ENCODE results near the gene SYNPO.

SYNPO gene

DNA sequence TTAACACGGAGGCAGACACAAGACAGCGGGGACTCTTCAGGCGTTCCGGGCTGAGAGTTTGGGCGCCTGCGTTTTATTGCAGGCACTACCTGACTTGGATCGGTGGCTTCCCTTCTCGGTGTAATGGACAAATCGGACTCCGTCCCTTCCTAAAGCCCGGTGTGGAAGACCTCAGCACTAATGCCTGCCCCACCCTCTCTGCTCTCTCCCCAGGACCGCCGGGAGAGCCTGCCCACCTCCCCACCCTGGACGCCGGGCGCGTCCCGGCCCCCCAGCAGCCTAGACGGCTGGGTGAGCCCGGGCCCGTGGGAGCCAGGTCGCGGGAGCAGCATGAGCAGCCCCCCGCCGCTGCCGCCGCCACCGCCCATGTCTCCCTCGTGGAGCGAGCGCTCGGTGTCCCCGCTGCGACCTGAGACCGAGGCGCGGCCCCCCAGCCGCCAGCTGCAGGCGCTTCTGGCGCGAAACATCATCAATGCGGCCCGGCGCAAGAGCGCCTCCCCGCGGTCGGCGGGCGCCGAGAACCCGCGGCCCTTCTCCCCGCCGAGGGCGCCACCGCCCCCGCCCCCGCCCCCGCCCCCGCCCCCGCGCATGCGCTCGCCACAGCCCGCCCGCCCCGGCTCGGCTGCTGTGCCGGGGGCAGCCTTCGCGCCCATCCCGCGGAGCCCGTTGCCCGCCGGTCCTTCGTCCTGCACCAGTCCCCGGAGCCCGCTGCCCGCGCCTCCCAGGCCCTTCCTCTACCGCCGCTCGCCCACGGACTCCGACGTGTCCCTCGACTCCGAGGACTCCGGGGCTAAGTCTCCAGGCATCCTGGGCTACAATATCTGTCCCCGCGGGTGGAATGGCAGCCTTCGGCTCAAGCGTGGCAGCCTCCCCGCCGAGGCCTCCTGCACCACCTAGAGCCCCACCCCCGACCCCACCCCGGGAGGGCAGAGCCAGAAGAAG, 16.0 kb downstream of the SYNPO start:
- DNase-seq (ENCODE audit: low read depth): no peak

DNA sequence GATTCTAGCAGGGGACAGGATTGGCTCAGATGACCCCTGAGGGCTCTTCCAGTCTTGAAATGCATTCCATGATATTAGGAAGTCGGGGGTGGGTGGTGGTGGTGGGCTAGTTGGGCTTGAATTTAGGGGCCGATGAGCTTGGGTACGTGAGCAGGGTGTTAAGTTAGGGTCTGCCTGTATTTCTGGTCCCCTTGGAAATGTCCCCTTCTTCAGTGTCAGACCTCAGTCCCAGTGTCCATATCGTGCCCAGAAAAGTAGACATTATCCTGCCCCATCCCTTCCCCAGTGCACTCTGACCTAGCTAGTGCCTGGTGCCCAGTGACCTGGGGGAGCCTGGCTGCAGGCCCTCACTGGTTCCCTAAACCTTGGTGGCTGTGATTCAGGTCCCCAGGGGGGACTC, 17.7 kb downstream of the SYNPO start:
- no peak for DNase-seq (ENCODE audit: low read depth)

DNA sequence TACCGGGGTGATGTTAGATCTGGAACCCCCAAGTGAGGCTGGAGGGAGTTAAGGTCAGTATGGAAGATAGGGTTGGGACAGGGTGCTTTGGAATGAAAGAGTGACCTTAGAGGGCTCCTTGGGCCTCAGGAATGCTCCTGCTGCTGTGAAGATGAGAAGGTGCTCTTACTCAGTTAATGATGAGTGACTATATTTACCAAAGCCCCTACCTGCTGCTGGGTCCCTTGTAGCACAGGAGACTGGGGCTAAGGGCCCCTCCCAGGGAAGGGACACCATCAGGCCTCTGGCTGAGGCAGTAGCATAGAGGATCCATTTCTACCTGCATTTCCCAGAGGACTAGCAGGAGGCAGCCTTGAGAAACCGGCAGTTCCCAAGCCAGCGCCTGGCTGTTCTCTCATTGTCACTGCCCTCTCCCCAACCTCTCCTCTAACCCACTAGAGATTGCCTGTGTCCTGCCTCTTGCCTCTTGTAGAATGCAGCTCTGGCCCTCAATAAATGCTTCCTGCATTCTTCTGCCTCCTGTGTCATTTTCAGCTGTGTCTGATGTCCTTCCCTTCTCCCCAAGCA, 18.3 kb downstream of the SYNPO start:
- DNase-seq (ENCODE audit: low read depth): no peak

DNA sequence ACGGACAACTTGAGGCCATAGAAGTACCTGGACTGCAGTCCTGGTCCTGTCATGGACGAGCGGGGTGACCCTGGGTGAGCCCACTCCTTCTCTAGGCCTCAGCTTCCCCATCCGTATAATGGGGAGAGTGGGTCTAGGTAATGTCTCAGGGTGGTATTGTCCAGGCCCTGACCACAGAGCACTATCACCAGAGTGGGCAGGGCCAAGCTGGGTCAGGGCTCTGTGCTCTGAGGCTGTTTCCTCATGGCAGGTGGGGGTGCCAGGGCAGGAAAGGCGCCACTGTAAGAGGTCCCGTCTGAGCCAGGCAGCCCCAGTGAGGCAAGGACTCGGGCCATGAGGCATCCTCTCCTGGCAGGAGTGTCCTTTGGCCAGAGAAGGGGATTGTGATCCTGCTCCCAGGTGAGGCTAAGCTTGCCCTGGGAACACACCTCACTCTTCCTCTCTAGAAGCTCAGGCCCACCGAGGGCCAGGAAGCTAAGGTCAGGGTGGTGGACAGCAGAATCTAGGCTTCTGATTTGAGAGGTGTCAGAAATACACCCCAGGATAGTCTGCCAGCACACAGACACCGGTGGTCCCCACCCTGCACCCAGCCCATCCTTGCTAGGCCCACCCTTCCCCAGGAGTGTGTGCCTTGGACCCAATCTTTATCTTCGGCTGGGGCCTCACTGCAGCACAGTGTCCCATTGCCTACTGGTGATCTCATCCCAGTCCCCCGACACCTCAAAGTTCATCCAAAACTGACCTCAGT, 19.1 kb downstream of the SYNPO start:
- no peak for DNase-seq (ENCODE audit: low read depth)

DNA sequence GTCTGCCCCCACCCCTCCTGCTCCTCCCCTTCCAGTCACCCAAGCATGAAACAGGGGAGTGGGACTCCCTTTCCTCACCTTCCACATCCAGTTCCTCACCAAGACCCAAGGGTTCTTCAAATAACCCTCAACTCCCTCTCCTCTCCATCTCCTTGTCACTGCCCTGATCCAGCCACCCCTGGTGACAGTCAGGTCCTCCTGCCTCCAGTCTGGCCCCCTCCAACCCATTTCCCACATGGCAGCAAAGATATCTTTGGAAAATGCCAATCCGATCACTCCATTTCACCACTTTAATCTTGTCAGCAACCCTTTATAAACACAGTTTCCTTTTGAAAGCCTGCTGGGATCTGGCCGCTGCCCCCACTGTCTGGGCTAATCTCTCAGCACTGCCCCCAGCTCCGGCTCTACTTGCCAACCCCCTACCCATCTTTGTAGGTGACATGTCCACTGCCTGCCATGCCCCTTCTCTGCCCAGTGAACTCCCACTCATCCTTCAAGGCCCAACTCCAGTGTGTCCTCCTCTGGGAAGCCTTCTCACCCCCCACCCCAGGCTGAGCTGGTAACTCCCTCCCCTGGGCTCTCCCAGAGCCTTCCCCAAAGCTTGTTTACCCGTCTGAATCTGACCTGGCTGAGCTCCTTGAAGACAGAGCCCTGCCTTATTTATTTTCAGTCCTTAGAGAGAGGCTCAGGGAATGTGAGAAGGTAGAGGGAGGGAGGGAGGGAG, 19.8 kb downstream of the SYNPO start:
- no peak for DNase-seq (ENCODE audit: low read depth)

DNA sequence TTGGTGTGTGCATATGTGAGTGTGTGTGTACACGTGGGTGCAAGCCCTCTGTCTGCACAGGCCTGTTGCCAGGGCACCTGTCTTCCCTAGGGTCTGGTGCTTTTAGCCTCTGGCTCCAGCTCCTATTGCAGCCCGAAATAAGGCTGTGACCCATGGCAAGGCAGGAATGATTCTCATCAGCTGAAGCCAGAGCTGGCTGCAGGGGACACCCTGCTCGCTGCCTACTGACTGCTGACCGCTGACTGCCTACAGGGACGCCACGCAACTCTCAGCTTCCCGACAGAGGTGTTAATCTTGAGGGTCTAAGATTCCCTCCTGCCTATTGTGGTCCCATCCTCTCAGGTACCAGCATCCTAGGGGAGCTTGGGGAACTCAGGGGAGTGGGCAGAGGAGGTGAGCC, 20.6 kb downstream of the SYNPO start, which contains the start of gene MYOZ3:
MYOZ3 (plus strand) TSS at position 166 of the 400 bp plus-strand sequence. CDS start 1,691 bp downstream, outside the sequence.
- no peak for DNase-seq (ENCODE audit: low read depth)

DNA sequence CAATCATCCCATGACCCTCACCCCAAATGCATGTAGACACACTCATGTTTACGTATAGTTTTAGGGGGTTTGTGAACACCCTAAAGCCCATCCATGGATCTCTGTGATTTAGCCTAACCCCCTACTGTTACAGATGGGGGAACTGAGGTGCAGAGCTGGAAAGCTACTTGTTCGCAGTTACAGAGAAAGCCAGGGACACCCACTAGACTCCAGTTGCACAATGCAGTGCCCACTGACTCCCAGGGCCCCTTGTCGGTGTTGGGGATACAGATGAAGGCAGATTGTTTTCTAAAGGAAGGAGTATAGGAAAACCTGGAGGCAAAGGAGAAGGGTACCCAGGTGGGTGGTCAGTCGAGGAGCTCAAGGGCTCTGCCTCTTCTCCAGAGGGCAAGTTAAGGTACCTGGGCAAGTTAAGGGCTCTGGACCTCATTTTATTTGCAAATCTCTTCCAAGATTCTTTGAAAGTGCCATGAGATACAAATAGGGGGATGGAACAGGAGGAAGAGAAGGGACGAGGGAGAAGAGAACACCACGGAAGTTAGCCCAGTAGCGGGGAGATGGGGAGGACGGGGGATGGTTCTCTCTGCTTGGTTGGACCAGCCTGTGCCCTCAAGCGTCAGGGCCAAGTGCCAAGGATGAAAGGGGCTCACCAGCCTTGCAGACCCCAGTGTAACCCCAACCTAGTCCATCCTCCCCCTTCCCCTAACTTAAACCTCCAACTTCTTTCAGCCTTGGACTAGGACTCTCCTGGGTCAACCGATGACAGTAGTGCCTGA, 21.5 kb downstream of the SYNPO start:
- no peak for DNase-seq (ENCODE audit: low read depth)

DNA sequence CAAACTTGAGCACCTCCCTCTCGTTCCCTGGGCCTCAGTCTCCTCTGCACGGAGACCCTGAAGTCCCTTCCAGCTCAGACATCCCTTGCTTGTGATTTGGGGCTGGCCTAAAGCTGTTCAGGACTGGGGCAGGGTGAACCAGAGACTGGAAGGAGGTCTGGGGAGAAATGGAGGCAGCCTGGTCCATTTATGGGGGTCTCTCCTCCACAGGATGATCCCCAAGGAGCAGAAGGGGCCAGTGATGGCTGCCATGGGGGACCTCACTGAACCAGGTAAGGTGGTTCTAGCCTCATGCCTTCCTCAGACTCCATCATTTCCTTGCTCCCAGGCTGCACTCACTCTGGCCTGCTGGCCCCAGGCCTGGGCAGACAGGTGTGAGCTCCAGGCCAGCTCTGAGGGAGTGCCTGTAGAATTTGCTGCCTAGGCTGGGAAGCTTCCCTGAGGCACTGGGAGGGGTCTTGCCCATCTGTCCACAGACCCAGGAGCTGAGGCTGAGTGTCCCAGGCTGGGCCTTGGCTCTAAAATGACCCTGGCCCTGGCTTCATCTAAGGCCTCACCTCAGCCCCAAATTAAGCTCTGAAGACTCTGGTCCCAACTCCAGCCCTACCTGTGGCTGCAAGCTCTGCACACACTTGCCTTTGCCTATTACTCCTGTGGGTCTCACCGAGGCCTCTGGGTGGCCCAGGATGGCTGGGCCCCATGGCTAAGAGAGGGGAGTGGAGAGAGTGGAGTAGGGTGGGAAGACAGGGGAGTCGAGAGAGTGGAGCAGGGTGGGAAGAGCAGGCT, 22.5 kb downstream of the SYNPO start:
- DNase-seq (ENCODE audit: low read depth): no peak

DNA sequence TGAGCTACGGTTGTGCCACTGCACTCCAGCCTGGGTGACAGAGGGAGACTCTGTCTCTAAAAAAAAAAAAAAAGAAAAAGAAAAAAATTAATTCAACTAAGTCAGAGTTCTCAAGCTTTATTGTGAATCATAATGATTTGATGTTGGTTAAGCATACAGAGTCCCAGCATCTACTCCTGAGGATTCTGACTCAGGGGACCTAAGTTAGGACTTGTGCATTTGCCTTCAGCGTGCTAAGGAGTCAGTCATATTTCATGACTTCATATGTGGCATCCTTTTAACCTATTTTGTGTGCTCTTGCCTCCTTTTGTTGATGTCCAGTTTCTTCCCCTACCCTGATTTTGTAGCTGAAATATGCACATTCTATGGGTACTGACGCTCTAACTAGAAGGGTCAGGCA, 23.5 kb downstream of the SYNPO start:
- DNase-seq (ENCODE audit: low read depth): no peak

DNA sequence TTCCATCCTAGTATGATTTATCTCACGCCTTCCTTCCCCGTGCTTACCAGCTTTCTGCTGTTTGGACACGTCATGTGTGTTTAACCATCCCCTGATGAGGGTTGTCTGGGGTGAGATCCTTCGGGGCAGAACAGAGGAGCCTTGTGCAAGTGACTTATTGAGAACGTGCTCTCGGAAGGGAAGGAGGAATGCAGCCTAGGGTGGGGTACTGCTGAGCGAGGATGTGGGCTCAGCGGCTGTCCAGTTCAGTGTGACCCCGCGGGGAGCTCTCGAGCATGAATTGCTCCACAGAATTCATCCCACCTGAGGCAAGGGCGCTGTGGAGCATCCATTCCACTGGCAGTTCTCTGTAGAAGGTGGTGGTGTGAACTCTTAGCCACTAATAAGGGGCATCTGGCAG, 24.6 kb downstream of the SYNPO start:
- DNase-seq (ENCODE audit: low read depth): no peak

DNA sequence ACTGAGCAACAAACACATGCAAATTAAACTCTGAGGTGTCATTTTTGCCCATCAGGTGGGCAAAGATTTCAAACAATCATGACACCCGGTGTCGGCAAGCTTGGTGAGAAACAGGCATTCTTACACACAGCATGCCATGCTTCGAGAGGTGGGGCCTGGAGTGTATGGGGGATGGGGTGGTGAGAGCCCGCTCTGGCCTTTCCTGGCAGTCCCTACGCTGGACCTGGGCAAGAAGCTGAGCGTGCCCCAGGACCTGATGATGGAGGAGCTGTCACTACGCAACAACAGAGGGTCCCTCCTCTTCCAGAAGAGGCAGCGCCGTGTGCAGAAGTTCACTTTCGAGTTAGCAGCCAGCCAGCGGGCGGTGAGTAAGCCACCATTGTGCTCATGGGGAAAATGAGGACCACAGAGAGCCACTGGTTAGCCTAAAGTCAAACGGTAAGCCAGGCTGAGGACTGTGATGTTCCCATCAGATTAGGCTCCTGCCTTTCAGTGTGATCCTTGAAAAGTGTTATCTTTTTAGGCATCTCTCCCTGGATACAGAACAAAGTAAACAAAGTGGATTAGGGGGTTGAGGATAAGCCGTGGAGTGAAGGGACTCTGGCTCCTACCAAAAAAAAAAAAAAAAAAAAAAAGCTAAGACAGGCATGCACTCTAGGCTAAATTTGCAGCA, 30.0 kb downstream of the SYNPO start:
- DNase-seq (ENCODE audit: low read depth): no peak

DNA sequence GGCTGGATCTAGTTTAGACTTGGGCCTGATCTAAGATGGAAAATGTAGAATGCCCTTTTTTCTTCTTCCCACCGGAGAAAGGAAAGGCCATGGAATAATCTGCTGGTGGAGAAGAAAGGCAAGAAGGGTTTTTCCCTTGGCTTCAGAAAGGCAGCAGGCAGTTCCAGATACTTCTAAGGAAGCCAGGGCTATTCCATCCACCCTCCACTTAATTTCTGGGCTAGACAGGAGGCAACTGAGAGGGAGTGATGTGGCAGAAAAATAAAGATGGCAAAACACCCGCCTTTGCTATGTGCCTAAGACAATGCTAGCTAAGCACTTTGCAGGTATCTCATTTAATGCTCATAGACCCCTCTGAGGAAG, 30.5 kb downstream of the SYNPO start:
- no peak for DNase-seq (ENCODE audit: low read depth)

DNA sequence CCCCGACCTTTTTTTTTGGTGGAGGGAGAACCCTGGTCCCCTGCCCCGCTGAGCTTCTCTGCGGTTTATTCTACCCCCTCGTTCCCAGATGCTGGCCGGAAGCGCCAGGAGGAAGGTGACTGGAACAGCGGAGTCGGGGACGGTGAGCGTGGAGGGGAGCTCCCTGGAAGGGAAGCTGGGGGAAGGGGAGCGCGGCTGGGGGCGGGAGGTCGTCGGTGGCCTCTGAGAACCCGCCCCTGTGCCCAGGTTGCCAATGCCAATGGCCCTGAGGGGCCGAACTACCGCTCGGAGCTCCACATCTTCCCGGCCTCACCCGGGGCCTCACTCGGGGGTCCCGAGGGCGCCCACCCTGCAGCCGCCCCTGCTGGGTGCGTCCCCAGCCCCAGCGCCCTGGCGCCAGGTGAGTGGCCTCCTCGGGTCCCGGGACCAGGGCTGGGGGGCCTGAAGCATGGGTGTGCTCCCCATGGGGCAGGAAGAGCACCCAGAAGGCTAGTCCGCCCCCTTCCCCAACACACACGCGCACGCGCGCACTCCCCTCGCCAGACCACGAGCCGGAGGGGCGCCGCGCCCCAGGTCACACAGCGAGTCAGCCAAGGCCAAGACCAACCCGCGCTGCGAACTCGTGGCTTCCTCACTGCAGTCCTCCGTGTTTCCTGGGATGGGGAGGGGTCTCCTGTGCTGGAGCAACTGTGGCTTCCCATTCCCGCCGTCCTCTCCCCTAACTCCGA, 31.2 kb downstream of the SYNPO start:
- no peak for DNase-seq (ENCODE audit: low read depth)

DNA sequence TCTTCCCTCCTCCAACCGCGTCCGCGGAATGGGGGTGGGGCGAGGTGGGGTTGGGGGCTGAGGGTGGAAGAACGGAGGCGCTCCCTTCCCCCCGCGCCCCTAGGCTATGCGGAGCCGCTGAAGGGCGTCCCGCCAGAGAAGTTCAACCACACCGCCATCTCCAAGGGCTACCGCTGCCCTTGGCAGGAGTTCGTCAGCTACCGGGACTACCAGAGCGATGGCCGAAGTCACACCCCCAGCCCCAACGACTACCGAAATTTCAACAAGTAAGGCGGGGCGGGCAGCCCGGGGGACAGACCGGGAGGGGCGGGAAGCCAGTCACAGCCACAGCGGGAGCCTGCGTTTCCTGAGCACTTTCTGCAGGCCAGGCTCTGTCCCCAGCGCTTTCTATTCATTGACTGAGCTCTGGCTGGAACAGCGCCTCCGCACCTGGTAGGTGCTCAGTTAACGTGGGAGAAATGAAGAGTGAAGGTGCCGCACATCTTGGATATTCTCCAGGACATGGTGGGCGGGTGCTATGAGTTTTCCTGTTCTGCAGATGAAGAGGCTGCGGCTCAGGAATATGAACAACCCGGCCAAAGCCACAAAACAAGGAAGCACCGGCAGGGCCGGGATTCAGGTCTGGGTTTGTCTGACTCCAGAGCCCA, 31.9 kb downstream of the SYNPO start:
- no peak for DNase-seq (ENCODE audit: low read depth)

DNA sequence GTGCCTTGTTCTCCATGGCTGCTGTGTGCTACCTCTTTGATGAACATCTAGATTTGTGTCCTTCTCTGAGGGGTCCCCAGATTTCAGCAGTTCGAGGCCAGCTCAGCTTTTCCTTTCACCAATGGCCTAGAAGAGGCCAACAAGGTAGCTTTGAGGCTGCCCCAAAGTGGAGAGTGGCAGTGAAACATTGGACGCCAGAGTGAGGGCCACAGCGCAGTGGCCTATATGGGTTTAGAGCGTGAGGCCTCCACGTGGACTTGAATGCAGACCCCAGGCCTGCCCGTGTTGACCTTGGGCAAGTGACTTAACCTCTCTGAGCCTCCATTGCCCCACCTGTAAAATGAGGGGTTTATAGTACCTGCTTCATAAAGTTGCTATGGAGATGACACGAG, 32.4 kb downstream of the SYNPO start:
- no peak for DNase-seq (ENCODE audit: low read depth)

DNA sequence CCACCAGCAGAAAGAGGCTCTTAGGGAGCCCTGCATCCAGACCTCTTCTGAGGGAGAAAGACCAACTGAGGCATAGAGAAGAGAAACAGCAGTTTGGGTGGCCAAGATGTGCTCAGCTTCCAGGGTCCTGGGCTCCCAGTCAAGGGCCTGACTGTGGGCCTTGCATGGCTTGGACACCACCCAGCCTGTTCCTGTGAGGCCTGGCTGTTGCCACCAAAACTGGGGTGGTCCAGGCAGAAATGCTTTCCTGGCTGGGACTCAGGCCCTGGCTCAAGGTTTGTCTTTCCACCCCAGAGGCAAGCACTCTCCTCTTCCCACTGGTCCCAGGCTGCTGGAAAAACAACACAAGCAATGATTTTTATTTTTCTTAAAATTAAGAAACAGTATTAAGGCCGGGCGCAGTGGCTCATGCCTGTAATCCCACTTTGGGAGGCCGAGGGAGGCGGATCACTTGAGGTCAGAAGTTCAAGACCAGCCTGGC, 33.9 kb downstream of the SYNPO start:
- DNase-seq (ENCODE audit: low read depth): no peak

DNA sequence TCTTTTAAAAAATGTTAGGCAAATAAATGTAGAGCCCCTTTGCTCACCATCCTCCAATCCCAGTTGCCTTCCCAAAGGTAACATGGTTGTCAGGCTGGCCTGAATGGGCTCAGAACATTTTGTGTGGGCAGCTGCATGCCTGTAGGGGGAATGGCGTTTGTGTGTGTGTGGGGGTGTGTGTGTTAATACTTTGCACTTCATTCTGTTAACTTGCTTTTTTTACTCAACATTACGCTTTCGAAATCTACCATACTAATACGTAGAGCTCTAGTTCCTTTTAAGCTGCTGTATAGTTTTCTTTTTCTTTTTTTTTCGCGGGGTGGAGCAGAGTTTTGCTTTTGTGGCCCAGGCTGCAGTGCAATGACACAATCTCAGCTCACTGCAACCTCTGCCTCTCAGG, 34.6 kb downstream of the SYNPO start:
- no peak for DNase-seq (ENCODE audit: low read depth)

DNA sequence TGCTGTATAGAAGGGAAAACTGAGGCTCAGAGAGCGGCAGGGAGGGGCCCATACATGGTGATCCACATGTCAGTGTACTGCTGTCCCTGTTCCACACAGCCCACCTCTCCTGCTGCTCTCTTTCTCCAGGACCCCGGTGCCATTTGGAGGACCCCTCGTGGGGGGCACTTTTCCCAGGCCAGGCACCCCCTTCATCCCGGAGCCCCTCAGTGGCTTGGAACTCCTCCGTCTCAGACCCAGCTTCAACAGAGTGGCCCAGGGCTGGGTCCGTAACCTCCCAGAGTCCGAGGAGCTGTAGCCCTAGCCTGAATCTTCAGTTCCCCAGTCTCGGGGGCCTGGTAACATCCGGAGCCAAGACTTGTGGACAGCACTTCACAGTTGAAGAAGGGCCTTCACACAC, 36.1 kb downstream of the SYNPO start:
- DNase-seq (ENCODE audit: low read depth): no peak

DNA sequence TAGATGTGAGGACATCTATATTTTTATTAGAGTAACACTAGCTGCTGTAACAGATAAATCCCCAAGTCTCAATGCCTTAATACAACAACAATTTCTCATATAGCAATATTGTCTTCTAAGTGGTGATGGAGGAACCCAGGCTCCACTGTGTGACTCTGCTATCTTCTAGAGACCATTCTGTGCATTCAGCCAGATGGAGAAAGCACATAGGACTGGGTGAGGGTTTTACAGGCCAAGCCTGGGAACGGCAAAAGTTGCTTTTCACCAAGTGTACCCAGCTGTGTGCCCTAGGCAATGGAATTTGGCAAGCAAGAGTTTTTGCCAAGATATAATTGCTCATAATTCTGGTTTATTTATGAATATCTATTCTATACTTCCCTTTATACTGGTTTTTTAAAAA, 48.7 kb downstream of the SYNPO start:
- DNase-seq (ENCODE audit: low read depth): no peak

All from stromal cell of bone marrow (primary cell).